HG02973 (cell line): ENCODE data around the gene FBXL20.
"Not testable (repeated sequence)": the region's sequence is repeated elsewhere in the genome, so short reads cannot be mapped to it uniquely, and the experiment has no call there.

Experiments
- ATAC-seq: cut with Tn5 transposase; IDR thresholded peaks from one replicate; pipeline ENCODE4 v1.9.1; 2021; ENCODE audit warnings: moderate library complexity; ENCODE audit not compliant: unreplicated experiment

Gene FBXL20

DNA sequence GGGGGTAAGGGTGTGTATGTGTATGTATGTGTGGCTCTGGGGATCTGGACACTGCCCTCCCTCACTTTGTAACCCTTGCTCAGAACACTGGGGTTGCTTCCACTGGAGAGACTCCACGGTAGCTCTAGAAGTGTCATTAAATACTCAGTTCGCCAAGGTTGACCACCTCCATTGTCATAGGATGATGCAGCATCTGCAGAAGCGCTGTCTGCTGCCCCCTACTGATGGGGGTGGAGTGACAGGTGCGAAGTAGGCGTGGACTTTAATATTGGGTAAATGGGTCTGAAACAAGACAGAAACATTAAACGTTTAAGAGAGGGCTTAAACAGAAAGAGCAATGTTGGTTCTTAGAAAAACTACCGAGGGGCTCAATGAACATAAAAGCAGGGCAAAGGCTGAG, 140.1 kb downstream of the FBXL20 start:
- no peak for ATAC-seq

DNA sequence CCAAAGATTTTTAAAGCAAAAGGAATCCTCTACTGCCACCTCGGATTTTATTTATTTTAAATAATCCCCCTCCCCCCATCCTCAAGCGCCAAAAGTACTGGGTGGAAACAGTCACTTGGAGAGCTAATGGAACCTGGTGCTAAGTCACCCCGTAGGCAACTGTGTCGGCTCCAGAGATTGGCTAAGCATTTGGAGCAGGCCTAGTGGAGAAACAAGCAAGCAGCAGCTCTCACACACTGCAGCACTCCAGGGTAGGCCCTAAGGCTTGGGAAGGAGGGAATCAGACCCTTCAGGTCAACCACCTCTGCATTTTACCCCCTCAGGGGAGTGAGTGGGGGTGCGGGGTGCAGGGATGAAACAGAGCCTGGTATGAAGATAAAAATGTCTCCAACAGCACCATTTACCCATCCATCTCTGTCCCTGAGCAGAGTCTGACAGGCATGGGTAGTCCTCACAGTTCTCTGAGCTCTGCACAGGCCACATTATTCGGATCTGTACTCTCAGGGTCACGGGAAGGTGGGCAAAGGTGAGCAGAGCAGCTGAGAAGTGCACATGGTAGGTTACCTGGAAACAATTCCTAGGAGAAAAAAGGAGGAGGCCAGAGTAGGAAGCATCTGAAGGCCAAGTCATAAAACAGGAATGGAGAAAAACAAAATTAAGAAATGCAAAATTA, 148.5 kb downstream of the FBXL20 start:
- ATAC-seq, result no peak

- ATAC-seq, result no peak
These were observed 149.4 kb downstream of the FBXL20 start for GRCh38 chr17:39251997-39252396.

DNA sequence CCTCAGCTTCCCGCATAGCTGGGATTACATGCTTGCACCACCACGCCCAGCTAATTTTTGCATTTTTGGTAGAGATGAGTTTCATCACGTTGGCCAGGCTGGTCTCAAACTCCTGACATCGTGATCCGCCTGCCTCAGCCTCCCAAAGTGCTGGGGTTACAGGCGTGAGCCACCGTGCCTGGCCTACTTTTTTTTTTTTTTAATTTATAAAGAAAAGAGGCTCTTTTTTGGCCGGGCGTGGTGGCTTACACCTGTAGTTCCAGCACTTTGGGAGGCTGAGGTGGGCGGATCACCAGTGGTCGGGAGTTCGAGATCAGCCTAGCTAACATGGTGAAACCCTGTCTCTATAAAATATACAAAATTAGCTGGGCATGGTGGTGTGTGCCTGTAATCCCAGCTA, 151.3 kb downstream of the FBXL20 start:
- not testable (repeated sequence) for ATAC-seq

GRCh38 chr17:39246274-39246673, 155.2 kb downstream of the FBXL20 start:
- ATAC-seq, result no peak

DNA sequence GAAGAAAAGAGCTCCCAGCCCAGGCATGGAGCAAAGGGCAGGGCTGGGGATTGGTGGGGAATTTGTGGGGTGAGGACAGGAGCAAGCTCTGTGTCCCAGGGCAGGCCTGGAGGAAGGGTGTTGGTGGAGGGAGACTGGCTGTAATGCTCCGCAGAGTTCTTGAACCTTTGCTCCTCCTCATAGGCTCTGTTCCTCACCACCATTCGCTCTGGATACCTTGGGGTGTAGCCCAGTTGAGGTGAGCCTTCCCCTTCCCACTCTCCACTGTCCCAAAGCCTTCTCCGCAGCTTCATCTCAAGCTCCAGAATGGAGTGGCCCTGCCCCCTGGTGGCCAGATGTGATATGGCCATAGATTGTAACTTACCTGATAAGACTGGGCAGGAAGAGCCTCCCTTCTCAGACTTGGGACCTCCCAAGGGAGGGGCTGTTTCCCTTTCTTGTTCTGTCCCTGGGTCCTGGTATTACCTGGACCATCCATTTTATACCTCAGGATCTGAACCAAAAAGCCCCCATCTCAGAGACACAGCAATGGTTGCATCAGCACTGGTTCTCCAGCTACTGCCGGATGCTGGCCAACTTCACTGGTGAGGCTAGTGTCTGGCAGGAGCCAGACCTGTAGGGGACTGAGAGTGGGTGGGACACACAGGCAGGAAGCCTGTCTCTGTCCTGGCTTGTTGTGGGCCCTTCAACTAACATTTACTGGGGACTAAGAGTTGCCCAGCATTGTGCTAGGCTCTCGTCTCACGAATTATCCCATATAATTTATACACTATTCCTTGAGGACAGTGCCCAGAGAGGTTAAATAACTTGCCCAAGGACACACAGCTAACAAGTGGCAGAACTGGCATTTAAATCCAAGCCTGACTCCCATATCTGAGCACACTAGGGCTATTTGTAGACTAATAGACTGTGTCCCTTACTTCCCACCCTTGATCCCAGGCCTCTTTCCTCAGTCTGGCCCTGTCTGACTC, 156.5 kb downstream of the FBXL20 start:
- no peak for ATAC-seq

DNA sequence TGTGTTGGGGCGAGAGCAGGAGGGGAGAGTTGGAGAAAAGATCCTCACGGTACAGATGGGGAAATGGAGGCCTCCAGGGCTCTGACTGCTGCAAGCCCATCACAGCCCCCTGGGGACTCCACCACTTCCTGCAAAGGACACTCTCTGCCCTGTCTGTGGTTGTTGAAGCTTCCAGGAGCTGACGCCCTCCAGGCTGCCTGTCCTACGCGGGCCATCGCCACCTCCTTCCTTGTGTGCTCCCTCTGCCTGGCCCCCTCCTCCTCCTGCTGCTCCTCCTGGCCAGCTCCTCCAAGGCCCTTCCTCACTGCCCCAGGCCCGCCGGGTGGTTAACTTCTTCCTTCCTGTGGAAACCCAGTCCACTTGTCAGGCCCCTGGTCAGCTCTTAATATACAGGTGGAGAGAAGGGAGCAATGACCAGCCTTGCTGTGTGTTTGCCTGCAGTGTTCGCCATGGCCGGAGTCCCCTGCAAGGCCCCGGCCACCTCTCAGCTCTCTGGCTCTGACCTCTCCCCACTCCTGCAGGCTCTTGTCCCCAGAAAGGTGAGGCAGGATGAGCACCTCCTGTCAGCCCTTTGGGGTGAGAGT, 157.3 kb downstream of the FBXL20 start:
- no peak for ATAC-seq

DNA sequence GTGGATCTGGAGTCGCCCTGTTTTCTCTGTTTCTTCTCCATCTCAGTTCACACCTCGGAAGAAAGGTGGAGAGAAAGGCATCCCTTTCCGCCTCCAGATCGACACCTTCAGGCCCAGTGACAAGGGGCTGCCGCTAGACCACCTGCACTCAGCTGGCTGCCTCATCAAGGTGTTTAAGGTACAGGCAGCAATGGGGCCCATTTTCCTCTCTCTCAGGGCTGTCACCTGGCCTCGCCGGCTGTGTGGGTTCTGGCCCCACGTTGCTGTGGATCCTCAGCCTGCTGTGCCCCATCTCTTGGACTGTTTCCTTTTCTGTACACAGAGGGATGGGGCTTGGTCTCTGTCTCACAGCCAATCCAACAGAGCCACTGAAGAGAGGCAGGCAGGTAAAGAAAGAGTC, 158.3 kb downstream of the FBXL20 start:
- ATAC-seq, result no peak

GRCh38 chr17:39240631-39241030, 160.8 kb downstream of the FBXL20 start:
- ATAC-seq, result no peak

DNA sequence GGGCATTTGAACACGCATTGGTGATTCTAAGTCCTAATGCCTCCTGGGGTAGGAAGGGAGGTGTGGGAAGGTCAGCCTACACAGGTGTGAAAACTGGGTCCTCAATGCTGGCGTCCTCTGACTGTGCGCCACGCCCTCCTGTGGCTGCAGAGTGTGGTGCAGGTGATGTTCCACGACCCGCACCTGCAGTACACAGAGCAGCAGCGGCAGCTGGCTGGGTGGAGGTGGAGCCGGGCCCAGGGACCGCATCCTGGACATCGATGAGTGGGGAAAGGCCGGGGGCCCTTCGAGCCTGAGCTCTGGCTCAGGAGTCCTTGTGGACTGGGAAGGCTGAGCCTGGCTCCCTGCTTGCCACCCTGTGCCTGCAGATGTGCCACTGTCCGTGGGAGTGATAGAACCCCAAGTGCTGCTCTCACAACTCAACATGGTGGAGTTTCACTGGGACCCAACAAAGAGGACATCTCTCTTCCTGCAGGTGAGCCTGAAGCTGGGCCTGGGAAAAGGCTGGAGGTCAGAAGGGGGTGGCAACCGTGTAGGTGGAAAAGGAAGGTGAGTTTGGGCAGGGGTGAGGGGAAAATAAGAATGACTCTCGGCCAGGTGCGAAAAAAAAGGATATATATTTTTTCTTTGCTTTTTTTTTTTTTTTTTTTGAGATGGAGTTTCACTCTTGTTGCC, 161.6 kb downstream of the FBXL20 start:
- no peak for ATAC-seq

- no peak for ATAC-seq
These were observed 163.0 kb downstream of the FBXL20 start for GRCh38 chr17:39238311-39238972.

DNA sequence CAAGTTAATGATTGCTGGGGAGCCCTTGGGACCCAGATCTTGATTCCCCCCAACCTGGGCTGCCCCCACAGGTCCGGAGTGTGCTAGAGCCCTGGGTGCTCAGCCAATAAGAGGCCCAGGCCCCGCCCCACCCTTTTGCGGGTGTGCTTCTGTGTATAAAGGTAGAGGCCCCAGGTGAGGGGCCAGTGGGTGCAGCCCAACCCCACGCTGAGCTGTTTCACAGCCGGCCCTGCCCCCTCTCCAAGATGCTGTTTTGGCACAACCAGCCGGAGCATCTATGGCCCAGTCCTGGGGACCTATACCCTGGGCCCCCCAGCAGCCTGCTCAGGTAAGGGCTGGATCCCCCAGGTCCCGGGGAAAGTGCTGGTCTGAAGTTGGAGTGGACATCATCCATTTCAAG, 163.8 kb downstream of the FBXL20 start:
- ATAC-seq, result no peak

DNA sequence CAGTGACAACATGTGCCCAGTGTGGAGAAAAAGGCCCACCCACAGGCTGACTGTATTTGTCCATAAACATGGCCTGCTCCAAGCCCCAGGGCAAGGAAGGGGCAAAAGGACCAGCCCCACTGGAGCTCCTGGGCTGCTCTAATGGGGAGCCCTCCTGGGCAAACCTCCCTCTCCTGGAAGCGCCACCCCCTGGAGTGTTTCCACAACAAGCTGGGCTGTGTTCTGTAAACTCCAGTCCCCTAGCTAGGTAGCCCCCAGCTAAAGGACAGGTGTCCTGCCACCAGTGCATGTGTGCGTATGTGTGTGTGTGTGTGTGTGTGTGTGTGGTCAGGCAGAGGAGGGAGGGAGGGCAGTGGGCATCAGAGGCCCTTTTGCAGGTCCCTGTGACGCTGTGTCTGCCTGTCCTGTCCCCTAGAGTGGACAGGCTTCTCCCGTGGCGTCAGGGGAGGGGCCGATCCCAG, 164.4 kb downstream of the FBXL20 start:
- ATAC-seq, result no peak

GRCh38 chr17:39236450-39236927, 164.9 kb downstream of the FBXL20 start:
- ATAC-seq, result no peak

- no peak for ATAC-seq
These were observed 165.6 kb downstream of the FBXL20 start for GRCh38 chr17:39235555-39236449.

DNA sequence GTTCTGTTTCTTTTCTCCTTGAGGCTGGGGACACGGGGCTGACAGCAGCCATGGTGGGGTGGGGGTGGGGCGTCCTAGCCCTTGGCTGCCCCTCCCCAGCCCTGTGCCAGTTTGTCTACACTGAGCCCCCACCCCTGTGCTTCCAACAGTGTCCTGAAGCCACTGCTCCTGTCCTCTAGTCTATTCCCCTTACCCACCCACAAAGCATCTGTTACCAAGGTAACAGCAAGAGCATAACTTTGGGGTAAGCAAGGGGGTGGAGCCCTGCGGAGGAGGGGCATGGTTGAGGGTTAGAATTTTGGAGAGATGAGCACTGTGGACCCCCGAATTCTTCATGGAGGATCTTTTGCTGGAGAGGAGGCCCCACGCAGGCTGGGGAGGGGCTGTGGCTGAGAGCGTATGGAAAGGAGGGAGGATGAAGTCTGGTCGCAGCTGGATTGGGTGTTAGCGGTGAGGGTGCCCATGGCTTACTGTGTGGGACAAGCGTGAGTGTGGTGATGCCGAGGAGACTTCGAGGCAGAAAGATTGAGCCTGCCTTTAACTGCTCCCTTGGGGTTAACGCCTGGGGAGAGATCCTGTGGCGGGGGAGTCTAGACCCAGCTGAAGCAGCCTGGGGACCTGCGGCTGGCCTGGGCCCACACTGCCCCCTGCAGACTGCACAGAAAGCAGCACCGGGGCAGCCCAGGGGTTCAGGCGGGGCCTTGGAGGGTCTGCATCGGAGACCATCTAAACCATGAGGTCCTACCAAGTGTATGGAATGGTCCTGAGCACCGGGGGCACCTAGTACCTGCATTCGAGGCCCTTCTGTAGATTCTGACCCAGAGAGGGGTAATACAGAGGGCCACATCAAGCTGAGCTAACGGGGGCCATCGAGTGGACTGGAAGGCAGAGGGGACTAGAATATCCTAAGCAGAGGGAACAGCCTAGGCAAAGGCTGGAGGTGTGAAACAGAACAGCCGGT, 169.6 kb downstream of the FBXL20 start:
- no peak for ATAC-seq

DNA sequence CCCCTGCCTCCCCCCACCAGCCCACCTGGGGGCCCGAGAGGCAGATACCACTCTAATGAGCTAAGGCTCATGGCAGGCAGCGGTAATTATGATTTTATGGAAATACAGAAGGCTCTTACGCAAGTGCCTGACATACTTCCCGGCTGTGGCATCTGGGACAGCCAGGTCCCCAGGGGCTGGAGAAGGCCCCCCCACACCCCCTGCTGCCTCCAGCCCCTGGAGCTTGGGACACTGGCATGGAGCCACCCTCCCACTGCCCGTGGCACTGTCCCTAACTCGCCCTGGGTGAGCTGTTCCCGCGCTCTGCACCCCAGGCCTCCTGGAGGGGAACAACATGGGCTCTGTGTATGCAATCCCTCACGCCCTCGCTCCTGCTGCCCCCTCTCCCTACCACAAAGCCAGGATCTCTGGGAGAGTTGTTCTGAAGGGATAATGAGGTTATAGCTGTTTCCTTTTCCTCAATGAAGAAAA, 170.3 kb downstream of the FBXL20 start:
- no peak for ATAC-seq

DNA sequence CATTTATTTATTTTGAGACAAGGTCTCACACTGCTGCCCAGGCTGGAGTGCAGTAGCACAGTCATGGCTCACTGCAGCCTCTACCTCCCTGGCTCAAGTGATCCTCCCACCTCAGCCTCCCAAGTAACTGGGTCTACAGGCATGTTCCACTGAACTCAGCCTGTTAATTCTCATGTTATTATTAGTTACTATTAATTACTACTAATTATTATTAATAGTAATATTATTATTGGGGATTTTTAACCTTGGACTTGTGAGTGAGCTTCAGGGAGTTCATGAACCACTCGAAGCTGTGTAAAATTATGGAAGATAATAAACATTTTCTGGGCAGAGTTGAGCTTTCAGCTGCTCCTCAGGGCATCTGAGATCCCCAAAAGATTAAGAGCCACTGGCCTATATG, 171.1 kb downstream of the FBXL20 start:
- no peak for ATAC-seq
